ENCODE results near the gene IQSEC3.
"Not testable (repeated sequence)": the region's sequence is repeated elsewhere in the genome, so short reads cannot be mapped to it uniquely, and the experiment has no call there.

Gene IQSEC3

DNA sequence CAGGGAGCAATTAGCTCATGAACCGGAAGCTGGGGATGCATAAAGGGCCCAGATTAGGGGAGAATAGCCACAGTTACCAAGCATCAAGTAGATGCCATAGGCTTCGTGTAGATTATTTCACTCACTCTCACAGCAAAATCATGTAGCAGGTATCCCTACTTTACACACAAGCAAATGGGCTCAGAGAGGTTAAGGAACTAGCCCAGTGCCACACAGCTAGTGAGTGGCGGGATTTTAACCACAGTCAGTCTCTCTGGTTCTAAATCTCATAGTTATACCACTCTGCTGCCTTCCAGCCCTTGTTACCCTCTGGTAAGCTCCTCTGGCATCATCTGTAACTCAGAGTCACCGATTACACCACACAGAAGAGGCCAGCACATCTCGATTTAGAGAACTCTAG lies 49.0 kb downstream of the IQSEC3 start:
- no peak for DNase-seq

DNA sequence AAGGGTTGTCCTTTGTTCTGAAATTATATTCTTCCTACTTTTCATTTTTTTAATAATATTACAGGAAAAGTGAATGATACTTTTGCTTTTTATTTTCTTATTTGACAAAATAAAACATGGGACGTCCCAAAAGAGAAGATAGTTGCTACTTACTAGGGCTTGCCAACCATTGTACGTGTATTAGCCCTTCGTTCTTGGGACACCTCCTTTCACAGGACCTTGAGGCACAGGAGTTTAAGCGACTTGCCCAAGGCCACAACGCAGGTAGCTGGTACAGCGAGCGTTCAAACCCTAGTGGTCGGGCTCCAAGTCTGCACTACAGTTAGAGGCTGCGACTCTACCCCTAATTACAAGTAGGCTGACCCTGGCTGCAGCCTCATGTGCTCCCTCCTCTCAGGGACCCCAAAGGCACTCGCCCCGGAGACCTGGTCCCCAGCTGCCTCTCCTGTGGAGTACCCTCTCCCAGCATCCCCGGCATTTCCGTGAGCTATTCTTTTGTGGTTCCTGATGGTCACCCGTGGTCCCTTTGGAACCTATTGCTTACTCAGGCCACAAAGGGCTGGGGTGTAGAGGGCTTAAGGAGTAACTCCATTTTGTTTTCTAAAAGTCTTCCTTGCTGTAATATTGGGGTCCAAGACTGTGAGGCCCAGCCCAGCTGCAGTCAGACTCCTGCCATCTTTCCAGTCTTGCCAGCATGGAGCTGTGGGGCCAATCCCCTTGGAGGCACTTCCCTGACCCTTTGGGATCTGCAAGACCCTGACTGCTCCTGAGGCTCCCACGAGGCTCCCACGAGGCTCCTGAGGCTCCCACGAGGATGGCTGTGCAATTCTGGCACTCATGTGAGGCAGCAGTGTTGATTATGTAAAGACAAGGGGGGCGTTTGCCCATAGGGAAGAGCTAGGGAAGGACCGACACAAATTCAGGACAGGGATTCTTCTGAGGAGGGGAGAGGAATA lies 49.7 kb downstream of the IQSEC3 start:
- DNase-seq, result no peak

DNA sequence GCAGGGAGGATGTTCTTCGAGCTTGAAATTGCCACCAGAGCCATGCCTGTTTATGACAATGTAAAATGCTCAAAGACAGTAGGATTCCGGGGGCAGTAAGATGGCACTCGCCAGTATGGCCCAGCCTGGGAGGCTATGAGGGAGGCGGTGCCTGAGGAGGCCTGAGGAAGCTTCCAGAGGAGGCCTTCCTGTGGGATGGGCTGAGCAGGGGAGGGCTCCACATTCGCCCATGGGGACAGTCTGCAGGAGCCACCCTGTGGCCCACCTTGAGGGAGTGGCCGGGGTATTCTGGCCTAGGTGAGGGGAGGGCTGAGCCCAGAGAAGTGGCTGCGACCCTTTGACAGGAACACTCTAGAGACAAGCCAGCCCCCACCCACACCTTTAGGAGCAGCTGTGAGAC lies 50.7 kb downstream of the IQSEC3 start:
- DNase-seq, result no peak

DNA sequence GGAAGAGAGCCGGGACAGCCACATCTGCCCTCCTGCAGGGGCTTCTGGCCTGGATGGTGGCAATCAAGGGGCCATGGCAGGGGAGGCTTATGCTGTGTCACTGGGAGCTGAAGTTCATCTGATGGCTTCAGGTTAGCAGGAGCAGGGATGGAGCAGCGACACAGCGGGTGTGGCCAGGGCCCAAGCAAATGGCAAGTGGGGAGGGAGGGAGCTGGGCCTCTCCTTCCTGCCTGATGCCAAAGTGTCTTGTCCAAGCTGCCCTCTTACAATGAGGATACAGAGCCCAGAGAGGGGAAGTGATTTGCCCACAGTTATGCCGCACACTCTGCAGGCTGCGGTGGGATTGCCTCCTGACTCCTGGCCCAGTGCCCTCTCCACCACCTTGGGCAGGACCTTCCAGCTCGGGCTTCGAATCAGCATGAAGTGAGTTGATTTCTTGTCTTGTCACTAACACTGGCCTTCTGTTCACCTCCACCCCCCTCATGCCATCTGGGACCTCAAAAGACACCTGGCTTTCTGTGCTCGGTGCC lies 51.3 kb downstream of the IQSEC3 start:
- no peak for DNase-seq

DNA sequence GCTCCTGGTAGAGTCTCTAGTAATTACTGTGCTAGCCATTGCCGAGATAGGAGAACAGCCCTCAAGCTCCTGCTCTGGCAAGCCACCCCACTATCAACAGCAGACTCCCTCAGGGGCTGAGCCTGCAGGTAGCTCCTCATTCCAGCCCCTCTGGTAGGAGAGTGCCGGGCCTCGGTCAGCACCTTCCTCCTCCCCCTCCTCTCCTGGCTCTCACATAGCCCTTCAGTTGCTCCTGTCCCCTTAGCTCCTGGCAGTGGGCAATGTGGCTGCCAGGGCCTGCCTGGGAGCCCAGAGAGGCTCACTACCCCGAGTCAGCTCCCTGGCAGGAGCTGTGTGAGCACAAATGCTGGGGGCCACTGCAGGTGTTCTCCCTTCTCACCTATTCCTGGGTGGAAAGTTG lies 52.0 kb downstream of the IQSEC3 start:
- DNase-seq, result no peak

DNA sequence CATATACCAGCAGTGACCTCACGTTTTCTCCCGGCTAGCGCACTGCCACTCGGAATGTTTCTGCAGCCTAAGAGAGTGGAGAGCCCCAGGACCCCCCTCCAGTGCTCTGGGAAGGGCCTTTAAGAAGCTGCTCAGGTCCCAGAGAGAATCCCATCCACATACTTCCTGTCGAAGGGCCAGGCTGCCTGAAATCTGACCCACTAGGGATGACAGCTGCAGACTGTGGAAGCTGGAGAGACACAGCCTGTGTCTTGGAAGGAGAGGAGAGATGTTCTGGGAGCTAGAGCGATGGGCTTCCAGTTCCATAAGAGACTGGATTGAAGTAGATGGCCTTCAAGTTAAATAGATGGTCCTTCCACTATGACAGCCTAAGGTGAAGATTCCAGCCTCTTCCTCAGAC lies 54.4 kb downstream of the IQSEC3 start:
- no peak for DNase-seq

DNA sequence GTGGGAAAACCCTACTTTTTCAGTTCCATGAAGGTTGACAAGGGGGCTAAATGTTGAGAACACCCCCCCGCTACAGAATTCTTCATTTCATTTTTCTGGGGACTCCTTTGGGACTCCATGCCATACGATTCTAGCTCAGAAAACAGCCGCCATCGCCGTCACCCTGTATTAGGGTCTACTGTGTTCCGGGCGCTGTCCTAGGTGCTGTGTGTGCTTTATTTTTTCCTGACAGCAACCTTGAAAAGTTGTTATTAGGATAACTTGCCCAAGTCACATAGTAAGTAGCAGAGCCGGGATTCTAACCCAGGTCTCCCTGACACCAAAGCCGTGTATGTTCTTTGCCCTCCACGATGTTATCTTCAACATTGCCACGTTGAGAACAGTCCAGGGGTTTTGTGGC lies 55.1 kb downstream of the IQSEC3 start:
- DNase-seq, result no peak

DNA sequence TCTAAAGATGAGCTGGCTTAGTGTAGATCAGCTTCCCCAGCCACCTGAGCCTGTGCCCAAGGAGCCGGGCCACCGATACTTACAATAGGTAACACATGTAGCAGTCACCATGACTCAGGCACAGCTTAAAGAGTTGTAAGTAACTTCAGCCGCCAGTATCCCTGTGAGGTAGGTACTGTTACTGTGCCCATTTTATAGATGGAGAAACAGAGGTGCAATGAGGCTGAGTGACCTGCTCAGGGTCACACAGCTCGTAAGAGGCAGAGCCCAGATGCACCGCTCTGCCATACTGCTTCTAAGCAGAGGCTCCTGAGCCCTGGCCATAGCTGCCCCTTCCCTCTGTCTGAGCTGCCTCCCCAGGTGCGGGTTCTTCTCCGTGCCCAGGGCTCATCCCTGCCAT lies 58.5 kb downstream of the IQSEC3 start:
- no peak for DNase-seq

DNA sequence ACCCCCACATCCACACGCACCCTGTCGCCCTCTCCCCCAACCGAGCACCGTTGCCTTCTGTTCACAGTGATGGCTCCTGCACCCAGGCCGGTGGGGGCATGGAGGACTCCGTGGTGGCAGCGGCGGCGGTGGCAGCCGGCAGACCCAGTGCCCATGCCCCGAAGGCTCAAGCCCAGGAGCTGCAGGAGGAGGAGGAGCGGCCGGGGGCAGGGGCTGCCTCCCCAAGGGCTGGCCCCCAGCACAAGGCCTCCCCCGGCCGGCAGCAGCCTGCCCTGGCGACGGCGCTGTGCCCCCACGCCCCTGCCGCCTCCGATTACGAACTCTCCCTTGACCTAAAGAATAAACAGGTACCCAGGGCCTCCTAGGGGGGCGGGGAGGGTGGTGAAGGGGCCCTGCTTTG lies 59.0 kb downstream of the IQSEC3 start:
- no peak for DNase-seq

DNA sequence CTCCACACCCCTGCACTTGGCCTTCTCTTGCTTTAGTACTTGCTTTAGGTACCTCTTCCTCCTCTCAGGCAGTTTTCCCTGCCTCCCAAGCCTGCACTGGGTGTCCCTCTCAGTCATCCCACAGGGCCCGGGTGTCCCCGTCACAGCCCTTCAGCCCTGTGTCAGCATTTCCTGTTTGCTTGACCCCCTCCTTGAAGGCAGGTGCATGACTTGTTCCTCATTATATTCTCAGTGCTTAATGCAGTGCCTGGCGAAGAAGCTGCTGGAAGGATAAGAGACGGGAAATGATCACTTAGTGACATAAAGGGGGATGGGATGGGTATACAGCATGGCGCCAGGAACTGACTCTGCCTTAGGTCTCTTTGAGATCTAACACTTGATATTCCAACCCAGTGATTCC lies 61.5 kb downstream of the IQSEC3 start:
- DNase-seq, result no peak

DNA sequence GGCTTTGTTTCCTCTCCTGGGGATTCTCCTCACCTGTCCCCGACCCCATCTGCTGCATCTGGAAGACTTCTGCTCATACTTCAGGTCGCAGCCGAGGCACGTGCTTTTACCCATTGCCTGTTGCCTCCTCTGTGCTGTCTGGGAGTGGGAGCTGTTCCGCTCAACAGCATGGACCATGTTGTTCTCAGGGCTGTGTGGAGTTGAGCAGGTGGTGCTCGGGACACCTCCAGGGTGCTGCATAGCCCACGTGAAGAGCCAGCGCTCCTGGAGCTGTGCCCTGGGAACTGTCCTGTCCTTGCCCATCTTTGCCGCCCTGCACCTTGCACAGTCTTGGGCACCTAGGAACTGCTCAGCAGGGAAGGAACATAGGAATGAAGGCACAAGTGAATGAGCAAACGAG lies 62.4 kb downstream of the IQSEC3 start:
- no peak for DNase-seq

DNA sequence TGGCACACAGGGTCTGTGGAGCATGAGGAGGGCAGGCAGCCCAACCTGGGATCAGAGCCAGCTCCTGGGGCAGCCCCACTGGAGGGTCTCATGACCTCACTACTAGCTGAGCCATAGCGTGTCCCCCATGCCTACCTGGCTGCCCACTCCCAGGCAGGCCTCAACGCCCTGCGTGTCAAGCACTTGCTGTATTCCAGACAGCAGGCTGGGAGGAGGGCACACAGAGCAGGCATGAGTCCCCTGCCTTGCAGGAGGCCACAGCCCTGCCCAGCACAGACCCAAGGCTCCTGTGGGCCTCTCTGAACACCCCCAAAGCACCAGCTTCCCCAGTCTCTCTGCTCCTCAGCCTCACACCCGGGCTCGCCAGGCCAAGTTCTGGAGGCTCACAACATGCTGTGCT lies 64.0 kb downstream of the IQSEC3 start:
- DNase-seq, result no peak

DNA sequence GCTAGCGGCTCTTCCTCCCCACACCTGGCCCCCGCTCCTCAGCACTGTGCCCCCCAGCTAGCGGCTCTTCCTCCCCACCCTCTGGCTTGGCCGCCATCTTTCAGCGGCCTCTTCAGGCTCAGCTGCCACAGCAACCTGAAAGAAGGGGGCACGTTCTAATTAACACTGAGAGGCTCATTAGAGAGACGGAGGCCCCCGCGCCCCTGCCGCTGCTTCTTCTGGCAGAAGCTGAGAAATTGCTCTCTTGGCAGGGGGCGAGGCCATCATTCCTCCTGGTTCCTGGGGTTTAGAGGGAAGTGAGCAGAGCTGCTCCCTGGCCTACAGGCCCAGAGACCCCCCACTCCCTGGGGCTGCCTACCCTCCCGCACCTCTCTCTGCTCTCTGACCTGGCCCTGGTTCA lies 64.4 kb downstream of the IQSEC3 start:
- no peak for DNase-seq

DNA sequence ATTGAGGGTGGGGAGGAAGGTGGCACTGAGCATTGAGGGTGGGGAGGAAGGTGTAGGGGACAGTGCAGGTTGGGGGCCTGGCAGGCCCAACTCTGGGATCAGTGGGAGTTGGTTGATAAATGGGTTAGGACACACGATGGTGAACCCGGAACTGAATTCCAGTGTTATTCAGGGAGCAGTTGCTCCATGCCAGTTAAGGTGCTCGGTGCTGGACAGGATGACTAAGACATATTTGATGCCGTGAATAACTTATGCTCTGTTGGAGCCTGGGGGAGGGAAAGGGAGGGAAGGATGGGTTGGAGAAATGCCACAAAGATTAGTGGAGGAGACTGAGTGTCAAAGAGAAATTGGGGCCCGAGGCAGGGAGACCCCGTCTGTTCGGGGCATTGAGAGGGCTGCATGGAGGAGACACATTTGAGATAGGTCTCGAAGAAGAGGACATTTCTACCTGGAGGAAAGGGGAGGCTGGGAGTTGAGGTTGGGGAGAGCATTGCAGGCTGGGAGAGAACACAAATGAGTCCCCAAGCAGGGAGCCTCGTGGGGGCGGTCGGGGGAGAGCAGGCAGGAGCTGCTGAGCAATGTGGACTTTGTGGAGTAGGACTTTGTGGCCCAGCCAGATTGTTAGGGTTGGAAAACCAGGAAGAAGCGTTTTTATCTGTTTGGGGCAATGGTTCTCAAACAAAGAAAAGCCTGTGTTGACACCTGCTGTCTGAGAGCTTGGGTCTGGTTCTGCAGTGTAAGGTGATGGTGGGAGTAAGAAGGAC lies 65.3 kb downstream of the IQSEC3 start:
- DNase-seq, result no peak

DNA sequence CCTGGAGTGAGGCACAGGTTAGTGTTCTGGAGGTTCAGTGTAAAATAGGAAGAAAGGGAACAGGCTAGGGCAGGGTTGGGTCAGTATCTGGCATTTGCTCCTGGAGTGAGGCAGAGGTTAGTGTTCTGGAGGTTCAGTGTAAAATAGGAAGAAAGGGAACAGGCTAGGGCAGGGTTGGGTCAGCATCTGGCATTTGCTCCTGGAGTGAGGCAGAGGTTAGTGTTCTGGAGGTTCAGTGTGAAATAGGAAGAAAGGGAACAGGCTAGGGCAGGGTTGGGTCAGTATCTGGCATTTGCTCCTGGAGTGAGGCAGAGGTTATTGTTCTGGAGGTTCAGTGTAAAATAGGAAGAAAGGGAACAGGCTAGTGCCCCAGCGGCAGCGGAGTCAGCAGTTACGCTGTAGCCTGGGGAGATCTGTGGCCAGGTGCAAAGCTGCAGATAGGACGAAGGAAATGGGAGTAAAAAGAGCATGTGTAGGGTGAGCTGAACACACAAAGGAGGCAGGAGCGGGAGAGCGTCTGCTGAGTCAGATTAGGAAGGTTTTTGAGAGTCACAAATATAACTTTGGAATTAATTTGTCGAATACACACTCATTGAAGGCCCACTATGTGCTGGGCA lies 67.2 kb downstream of the IQSEC3 start:
- DNase-seq, result not testable (repeated sequence)

DNA sequence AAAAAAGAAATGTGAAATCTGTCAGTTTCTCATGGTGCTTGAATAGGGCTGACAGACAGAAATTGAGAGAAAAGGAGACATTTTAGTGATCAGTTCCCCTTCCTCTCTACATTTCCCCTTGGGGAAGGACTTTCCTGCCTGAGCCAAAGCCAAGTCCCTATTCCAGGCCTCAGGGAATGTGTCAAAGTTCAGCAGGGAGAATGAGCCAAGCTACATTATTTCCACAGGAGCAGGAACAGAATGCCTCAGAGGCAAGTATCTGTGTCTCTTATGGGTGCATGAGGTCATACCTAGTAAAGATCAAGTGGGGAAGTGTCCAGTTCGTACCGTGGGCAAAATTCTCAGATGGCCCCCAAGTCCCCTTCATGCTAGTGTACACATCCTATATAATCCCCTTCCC lies 68.6 kb downstream of the IQSEC3 start:
- no peak for DNase-seq

DNA sequence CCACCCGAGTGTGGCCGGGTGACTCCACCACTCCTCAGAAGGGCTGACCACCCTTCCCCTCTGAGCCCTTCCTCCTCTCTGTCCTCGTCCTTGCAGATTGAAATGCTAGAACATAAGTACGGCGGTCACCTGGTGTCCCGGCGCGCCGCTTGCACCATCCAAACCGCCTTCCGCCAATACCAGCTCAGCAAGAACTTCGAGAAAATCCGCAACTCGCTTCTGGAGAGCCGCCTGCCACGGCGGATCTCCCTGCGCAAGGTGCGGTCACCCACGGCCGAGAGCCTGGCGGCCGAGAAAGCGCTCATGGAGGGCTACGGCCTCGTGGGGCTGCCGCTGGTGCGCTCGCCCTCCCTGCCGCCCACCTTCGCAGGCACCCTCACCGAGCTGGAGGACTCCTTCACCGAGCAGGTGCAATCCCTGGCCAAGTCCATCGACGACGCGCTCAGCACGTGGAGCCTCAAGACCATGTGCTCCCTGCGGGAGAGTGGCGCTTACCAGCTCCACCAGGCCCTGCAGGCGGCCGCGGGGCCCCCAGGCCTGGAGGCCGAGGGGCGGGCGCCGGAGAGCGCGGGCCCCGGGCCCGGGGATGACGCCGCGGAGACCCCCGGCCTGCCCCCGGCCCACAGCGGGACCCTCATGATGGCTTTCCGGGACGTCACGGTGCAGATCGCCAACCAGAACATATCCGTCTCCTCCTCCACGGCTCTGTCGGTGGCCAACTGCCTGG lies 71.8 kb downstream of the IQSEC3 start:
- DNase-seq, result no peak

DNA sequence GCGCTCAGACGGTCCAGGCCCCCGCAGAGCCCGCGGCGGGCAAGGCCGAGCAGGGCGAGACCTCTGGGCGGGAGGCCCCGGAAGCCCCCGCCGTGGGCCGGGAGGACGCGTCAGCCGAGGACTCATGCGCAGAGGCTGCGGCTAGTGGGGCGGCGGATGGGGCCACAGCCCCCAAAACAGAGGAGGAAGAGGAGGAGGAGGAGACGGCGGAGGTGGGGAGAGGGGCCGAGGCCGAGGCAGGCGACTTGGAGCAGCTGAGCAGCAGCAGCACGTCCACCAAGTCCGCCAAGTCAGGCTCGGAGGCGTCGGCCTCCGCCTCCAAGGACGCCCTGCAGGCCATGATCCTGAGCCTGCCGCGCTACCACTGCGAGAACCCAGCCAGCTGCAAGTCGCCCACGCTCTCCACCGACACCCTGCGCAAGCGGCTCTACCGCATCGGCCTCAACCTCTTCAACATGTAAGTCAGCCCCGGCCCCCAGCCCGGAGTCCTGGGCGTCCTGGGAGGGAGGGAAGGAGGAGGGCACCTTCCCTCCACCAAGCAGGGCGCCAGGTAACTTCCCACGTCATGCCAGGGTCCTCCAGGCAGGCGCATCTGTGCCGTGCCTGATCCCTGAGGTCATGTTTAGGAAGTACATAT lies 72.4 kb downstream of the IQSEC3 start:
- peak; percentile 6 to 14 for DNase-seq

DNA sequence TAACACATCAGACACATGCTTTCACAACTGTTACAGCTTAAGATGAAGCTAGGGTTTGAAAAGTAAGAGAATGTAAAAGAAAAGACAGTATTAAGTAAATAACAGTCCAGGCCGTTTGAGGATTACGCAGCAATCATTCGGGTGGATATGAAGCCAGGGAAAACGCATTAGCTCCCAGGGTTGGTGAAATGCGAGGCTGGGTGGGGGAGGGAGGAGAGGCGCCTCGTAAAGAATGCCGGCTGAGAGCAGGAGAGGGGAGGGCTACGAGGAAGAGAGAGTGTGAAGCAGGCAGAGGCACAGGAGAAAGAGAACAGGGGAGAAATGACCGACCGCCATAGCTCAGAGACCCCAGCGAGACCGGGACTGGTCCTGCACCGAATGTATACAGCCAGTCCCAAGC lies 73.0 kb downstream of the IQSEC3 start:
- no peak for DNase-seq

DNA sequence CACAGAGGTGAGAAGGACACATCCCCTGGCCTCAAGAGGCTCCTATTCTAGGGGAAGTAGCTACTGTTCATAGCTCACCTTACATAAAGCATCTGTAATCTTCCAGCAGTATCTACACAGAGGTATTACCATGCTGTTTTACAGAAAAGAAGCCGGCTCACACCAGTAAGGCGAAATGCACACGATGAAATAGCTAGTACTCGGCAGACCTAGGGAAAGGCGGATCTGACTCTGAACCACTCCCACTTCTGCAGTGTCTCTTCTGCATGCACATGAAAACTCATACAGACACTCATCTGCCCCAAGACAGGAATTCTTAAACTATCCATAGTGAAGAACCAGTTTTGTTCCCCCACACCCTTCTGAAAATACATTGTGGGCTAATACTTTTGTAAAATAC lies 73.6 kb downstream of the IQSEC3 start:
- DNase-seq, result no peak

DNA sequence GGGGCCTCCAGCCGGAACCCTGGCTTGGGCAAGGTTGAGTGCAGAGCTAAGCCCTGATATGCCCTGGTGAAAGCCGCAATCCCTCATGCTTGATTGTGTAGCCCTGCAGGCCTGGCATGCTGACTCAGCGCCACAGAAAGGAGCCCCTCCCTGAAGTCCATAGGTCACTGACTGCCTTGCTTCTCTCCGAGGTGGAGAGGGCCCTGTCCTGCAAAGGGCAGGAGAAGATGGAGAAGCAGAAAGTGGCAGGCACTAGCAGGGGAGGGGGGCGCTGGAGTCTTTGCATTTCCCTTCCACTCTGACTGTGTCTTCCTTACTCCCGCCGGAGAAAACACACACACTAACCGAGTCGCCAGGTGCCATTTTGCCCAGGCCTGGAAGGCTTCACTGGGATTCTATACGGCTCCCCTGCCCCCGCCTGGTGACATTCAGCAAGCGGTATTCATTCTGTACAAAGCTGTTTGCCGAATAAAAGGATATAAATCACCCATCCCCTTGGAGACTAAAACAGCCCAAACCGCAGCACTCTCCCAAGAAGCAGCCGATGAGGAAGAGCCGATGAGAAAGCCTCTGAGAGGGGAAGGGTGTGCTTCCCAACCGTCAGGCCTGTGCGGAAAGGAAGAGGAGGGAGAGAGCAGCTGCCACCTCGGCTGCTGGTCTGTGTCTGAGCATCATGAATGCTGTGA lies 77.5 kb downstream of the IQSEC3 start:
- no peak for DNase-seq
